Activated CD4-positive, alpha-beta memory T cell treated with anti-CD3 and anti-CD28 coated beads, Interleukin-2, amount 10 ng/mL, durations not matched to agents 7 days and 5 days (primary cell): ENCODE measurements around the gene LHFPL2. TPM values are rescaled to one million over a fixed set of nuclear protein-coding genes. Genes with fewer than 3 reads are reported as not detected.

ENCODE experiments used
- CTCF ChIA-PET: fragments of 350-600 bp; sonication (Branson Sonifier 250); formaldehyde crosslinking; loops from one replicate; lab custom pipeline; 2021; ENCODE audit warnings: antibody characterized with exemption, inconsistent platforms; lab: Charles Lee
- POLR2A ChIA-PET: fragments of 350-600 bp; sonication (Branson Sonifier 250); formaldehyde crosslinking; loops from one replicate; lab custom pipeline; 2021; ENCODE audit warnings: antibody characterized with exemption; lab: Charles Lee
- DNase-seq: peaks from one replicate; pipeline ENCODE4 v3.0.0-alpha.2; 2020
- H3K27ac Mint-ChIP-seq: one replicate; pipeline ENCODE4 v1.8.0; 2021; ENCODE audit warnings: mild to moderate bottlenecking, mixed read lengths
- H3K27me3 Mint-ChIP-seq: one replicate; pipeline ENCODE4 v1.8.0; 2021; ENCODE audit warnings: mixed read lengths
- H3K36me3 Mint-ChIP-seq: one replicate; pipeline ENCODE4 v1.8.0; 2021; ENCODE audit warnings: low read depth, mixed read lengths
- H3K4me1 Mint-ChIP-seq: one replicate; pipeline ENCODE4 v1.8.0; 2021; ENCODE audit warnings: mixed read lengths
- H3K4me3 Mint-ChIP-seq: one replicate; pipeline ENCODE4 v1.8.0; 2021; ENCODE audit warnings: mild to moderate bottlenecking, mixed read lengths
- H3K9me3 Mint-ChIP-seq: one replicate; pipeline ENCODE4 v1.8.0; 2021; ENCODE audit warnings: mixed read lengths
- total RNA-seq, 2 experiments: library from RNA; stranded (reverse); gene quantifications; one replicate each; pipeline ENCODE4 v1.2.3, GENCODE V29; 2021

LHFPL2 gene
- total RNA-seq, 2 experiments from 2014 or later, result 0.18 to 0.30 TPM

DNA sequence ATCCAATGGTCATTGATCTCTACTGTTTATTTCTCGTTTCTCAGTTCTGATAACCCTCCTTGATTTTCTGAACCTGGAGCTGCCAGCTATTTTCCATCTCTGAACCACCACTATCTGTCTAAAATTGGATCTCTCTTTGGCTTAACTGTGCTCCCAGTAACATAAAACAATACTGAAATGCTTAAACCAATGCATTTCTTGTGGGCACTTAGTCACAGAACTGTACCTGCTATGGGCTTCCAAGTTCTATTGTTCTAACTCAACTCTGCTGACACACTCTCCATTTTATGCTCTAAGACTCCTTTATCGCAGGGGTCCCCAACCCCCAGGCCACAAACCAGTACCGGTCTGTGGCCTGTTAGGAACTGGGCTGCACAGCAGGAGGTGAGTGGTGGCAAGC lies 120.6 kb downstream of the LHFPL2 start:
- no peak for DNase-seq
- Mint-ChIP-seq H3K27ac (no peak overlapping the region), H3K4me1 (peaks cover 18% of the 10 kb centered on the region), H3K36me3 (no peaks in the 10 kb centered on the region), H3K4me3 (no peak overlapping the region), H3K27me3 (peaks cover 17% of the 10 kb centered on the region), H3K9me3 (no peaks in the 10 kb centered on the region)
- ChIA-PET CTCF (no interaction called here), POLR2A (no interaction called here)

DNA sequence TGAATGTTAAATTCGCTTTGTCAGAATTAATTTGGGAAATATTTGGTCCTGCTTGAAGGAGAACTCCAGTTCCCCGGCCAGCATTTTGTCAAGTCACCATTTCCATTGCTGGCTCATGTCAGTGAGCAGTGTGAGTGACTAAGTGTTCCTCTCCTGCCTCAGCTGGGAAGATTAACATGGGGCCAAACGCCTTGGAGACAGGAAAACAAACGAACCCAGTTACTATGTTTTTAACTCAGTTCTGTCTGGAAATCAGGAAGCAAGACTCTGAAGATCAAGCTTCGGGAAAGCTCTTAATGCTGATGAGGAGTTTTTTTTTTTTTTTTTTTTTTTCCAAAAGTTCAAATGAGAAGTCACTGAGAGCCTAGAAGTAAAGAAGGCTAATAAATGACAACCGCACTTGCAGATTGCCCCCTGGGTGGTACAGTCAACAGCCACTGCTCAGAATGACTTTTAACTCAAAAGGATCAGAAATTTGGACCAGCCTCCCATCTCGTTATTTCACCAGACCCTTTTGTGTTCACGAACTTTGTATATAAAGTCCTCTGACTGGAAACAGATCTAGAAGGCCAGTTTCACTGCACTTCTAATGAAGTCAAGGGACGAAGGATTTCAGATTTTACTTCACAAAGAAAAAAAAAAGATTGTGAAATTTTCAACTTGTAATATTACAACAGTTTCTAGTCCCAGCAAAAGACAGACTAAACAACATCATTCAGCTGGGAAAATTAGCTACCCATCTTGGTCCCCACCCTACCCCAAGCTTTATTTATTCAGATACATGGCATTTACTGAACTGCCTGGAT lies 121.3 kb downstream of the LHFPL2 start:
- CTCF ChIA-PET, result no interaction called here
- peaks cover 18% of the 10 kb centered on the region for H3K4me1 Mint-ChIP-seq
- no peak overlapping the region for H3K4me3 Mint-ChIP-seq
- no peak for DNase-seq
- POLR2A ChIA-PET, result no interaction called here
- no peak overlapping the region for H3K27ac Mint-ChIP-seq
- H3K27me3 Mint-ChIP-seq, result peaks cover 20% of the 10 kb centered on the region
- H3K9me3 Mint-ChIP-seq, result no peaks in the 10 kb centered on the region
- H3K36me3 Mint-ChIP-seq, result no peaks in the 10 kb centered on the region

DNA sequence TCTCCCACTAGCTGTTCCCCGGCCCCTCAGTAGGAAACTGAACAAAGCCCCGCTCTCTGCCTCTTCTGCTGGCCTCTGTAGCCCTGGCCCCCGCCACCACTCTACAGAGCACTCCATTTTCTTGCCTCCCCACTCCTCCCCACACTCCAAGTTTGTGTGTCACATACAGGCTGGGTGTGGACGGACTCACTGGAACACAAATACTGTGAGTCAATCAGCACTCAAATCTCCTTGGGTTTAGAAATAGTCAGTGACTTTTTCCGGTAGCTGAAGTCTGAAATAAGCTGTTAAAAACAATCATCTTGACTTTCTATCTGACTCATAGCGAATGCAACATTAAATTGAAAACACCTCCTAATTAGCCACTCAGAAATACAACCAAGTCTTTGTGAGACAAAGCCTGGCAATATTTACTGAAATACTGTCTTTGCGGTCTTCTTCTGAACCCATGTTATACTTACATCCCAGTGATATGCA lies 122.5 kb downstream of the LHFPL2 start:
- ChIA-PET CTCF (no interaction called here), POLR2A (interaction anchor here (0.8 kb wide), 1 partner anchor 16 kb away, joined by 3 read pairs; no protein-coding TSS in a partner anchor)
- H3K27ac Mint-ChIP-seq, result no peak overlapping the region
- no peaks in the 10 kb centered on the region for H3K9me3 Mint-ChIP-seq
- H3K4me3 Mint-ChIP-seq, result no peak overlapping the region
- no peaks in the 10 kb centered on the region for H3K36me3 Mint-ChIP-seq
- peaks cover 24% of the 10 kb centered on the region for H3K27me3 Mint-ChIP-seq
- peaks cover 18% of the 10 kb centered on the region for H3K4me1 Mint-ChIP-seq
- DNase-seq, result no peak

DNA sequence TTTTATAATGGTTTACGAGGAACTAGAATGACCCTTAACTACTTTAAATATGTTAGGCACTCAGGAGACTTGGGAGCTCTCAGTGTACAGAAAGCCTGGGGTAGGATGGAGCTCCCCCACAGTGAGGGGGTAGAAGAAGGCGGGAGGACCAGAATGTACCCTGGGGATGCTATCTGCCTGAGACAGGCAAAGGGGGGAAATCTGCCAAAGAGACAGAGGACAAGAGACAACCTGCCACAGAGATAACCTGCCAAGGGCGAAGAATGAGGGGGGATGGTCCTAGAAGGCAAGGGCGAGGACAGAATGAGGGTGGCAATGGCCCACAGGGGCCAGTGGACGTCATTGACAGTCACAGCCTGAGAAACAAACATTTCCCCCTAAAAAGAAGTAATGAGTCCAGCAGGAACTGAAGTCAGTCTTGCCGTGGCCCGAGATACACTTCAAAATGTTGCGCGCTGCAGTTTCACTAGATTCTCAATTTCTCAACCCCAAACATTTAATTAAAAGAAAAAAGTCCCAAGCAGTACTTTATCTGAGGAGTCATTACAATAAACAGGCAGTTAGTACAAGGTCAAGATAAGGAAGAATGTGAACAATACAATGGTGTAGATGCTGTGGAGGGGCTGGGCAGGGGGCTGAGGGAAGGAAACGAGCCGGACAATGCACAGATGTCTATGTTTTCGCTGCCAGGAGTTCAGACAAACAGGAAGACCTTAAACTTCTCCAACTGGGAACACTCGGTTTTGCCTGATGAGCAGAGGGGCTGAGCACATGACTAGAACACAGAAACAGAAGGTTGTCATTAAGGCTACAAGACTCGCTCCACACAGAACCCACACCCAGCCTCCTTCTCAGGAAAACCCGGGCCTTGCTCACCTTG lies 125.0 kb downstream of the LHFPL2 start:
- ChIA-PET POLR2A (no interaction called here), CTCF (no interaction called here)
- no peak overlapping the region for H3K4me3 Mint-ChIP-seq
- DNase-seq, result no peak
- no peaks in the 10 kb centered on the region for H3K9me3 Mint-ChIP-seq
- no peak overlapping the region for H3K27ac Mint-ChIP-seq
- peaks cover 18% of the 10 kb centered on the region for H3K4me1 Mint-ChIP-seq
- H3K27me3 Mint-ChIP-seq, result peaks cover 31% of the 10 kb centered on the region
- H3K36me3 Mint-ChIP-seq, result no peaks in the 10 kb centered on the region

DNA sequence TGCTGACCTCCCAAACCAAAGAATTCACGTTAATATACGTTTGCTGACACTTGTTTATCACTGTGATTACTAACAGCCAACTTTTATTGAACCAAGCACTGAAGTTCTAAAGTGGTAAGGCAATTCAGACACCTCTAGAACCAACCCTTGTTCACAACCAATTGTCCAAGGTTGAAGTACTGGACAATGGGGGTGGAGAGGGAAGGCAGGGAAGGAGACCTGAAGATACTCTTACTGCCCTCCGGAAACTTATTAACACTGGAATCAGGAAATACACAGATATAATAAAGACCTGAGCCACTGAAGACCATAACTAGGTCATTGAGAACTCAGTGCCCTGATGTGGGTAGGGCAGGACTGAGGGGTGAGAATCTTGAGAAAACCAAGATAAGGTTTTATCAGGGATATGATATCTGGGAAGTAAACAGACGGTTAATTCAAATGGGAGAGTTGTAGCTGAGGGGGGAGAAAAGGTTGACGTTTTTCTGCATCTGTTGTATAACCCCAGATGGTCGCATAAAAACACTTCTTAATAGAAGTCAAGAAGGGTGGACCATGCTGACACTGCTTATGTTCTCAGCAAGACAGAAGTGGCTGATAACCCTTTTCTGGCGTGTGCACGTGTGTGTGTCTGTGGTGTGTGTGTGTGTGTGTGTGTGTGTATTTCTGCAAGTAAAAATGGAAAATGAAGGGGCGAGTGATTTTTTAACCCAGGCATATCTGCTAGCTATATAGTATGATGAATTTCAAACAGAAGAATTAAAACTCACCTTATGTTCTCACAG lies 125.9 kb downstream of the LHFPL2 start:
- CTCF ChIA-PET, result no interaction called here
- DNase-seq, result no peak
- no peaks in the 10 kb centered on the region for H3K36me3 Mint-ChIP-seq
- POLR2A ChIA-PET, result no interaction called here
- H3K27me3 Mint-ChIP-seq, result peaks cover 28% of the 10 kb centered on the region
- H3K9me3 Mint-ChIP-seq, result no peaks in the 10 kb centered on the region
- H3K27ac Mint-ChIP-seq, result no peak overlapping the region
- no peak overlapping the region for H3K4me3 Mint-ChIP-seq
- peaks cover 18% of the 10 kb centered on the region for H3K4me1 Mint-ChIP-seq

DNA sequence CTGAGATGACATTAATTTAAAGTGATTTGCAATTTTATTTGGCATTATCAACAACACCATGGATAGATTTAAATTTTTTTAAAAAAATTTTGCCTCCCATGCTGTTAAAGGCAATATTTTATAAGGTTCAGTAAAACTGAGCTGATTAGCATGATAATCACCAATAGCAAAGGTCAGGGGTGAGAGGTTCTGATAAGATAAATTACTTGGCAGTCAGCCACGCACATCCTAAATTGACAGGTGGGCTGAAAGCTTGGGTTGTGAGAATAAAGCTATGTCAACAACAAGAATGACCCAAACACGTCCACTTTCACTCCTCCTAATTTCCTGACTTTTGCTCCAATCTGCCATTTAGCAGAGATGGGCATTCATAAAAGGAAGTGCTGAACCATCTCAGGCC lies 127.1 kb downstream of the LHFPL2 start:
- peaks cover 34% of the 10 kb centered on the region for H3K27me3 Mint-ChIP-seq
- H3K4me3 Mint-ChIP-seq, result no peak overlapping the region
- ChIA-PET POLR2A (no interaction called here), CTCF (no interaction called here)
- H3K36me3 Mint-ChIP-seq, result no peaks in the 10 kb centered on the region
- H3K9me3 Mint-ChIP-seq, result no peaks in the 10 kb centered on the region
- no peak for DNase-seq
- no peak overlapping the region for H3K27ac Mint-ChIP-seq
- H3K4me1 Mint-ChIP-seq, result peaks cover 13% of the 10 kb centered on the region

DNA sequence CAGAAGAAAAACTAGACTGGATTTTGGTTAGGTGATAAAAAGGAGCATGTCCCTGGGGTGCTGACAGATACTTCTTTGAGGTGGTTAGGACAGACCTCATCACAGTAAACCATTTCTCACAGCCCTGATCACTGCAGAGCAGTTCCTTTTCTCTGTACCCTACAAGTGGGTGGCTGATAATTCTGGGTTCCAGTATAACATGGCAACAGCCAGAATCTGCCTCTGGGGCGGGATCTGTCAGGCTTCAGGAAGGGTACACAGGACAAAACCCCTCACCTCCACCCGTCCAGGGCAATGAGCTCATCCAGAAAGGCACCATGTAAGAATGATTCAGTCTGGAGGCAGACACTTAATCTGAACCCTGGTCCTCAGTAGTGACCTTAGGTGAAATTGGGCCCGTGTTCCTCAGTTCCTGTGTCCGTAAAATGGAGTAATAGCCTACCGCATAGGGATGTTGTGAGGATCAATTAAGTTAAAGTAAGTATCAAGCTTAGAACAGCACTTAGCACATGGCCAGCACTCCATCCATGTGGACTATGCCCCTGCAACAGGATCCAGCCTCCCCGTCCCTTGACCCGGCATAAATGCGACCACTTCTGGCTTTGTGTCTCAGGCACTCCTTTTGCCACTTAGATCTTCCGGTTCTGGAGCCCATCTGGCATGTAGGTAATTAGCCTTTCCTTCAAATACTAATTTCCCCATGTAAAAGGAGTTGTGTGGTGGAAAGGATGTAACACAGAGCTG lies 129.2 kb downstream of the LHFPL2 start:
- ChIA-PET POLR2A (no interaction called here), CTCF (no interaction called here)
- H3K36me3 Mint-ChIP-seq, result no peaks in the 10 kb centered on the region
- H3K27ac Mint-ChIP-seq, result no peak overlapping the region
- no peak overlapping the region for H3K4me3 Mint-ChIP-seq
- H3K4me1 Mint-ChIP-seq, result no peaks in the 10 kb centered on the region
- H3K9me3 Mint-ChIP-seq, result no peaks in the 10 kb centered on the region
- peaks cover 38% of the 10 kb centered on the region for H3K27me3 Mint-ChIP-seq
- DNase-seq, result no peak

DNA sequence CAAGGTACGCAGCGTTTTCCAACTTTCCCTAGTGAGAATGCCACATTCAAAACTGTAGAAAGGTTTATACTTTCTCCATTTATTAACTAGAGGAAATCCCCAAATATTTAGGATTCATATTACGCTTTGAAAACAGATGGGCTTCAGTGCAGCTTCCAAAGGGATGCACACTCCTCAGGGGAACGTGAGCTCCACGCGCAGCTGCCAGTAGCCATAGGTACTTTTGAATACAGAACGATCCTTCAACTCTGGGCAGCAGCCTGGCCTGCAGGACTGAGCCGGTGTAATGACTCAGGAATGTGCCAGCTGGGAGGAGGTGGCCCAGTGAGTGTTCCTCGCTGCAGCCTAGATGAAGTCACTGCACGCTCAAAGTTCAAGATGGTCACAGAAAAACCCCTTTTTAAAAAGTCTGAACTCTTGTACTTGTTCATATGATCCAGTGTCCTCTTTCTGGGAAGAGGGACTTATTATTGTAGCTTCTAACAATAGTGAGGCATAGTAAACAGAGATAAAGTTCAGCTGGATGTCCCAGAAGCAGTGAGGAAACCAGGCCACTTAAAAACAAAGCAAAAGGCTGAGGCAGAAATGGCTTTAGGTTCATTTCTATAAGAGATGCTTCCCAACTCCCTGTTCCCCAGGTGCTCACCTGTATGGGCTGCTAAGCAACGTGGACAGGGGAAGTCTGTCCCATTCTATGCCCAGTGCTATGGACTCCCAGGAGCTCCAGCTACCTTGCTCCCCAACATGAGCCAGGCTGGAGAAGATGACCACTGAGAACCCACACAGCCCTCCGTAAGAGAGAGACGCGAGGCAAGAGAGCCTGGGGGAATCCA lies 130.0 kb downstream of the LHFPL2 start:
- peaks cover 41% of the 10 kb centered on the region for H3K27me3 Mint-ChIP-seq
- H3K9me3 Mint-ChIP-seq, result no peaks in the 10 kb centered on the region
- ChIA-PET CTCF (no interaction called here), POLR2A (no interaction called here)
- H3K4me3 Mint-ChIP-seq, result no peak overlapping the region
- H3K27ac Mint-ChIP-seq, result no peak overlapping the region
- H3K4me1 Mint-ChIP-seq, result no peaks in the 10 kb centered on the region
- H3K36me3 Mint-ChIP-seq, result no peaks in the 10 kb centered on the region
- no peak for DNase-seq

DNA sequence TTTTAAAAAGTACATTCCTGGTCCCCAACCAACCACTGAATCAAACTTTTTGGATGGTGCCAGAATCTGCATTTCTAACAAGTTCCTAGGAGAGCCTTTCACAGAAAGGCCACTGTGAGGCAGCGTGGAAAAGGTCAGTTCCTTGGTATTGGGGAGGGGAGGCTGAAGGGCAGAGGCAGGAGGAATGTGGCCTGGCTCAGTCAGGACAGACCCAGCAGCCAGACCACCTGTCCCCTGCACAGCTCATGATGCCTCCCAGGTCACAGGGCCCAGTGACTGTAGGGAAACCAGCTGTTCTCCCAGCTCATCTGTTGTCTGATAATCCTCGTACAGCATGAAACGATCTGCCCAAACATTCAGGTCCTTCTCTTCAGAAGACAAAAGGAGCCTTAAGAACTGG lies 132.9 kb downstream of the LHFPL2 start:
- ChIA-PET CTCF (no interaction called here), POLR2A (no interaction called here)
- H3K4me3 Mint-ChIP-seq, result no peak overlapping the region
- H3K36me3 Mint-ChIP-seq, result no peaks in the 10 kb centered on the region
- peaks cover 46% of the 10 kb centered on the region for H3K27me3 Mint-ChIP-seq
- H3K4me1 Mint-ChIP-seq, result no peaks in the 10 kb centered on the region
- no peak overlapping the region for H3K27ac Mint-ChIP-seq
- no peak for DNase-seq
- no peaks in the 10 kb centered on the region for H3K9me3 Mint-ChIP-seq

DNA sequence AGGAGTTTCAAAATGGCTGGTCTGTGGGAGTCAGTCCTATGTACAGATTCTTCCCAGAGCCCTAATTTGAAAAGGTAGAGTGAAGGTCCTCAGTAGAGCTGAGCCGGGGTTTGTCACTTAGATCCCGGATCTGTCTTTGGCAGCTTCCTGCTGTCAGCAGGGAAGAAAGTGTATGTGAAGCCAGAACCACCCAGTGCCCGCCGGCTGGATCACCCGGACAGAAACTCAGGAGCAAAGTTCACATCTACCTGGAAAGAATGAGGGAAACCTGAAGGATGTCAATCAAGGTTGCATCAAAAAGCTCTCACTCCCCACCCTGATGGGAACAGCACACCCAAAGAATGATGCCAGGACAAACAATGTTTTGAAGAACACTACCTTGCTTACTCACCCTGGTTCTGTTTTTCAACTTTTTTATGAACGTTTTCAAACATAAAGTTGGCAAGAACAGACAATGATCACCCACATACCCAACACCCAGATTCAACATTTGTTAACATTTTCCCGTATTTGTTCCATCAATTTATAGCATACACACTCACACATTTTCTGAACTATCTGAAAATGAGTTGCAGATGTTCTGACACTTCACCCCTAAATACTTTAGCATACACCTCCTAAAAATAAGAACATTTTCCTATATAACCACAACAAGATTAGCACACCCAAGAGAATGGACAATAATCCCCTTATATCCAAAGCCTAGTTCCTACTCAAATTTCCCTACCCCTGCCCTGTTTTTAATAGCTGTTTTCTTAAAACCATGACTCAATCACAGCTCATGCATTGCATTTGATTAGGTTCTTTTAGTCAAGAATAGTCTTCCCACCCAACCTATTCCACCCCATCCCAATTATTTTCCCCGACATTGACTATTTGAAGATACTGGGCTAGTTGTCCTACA lies 133.9 kb downstream of the LHFPL2 start:
- Mint-ChIP-seq H3K27me3 (peaks cover 47% of the 10 kb centered on the region), H3K4me1 (peaks cover 4% of the 10 kb centered on the region)
- CTCF ChIA-PET, result no interaction called here

DNA sequence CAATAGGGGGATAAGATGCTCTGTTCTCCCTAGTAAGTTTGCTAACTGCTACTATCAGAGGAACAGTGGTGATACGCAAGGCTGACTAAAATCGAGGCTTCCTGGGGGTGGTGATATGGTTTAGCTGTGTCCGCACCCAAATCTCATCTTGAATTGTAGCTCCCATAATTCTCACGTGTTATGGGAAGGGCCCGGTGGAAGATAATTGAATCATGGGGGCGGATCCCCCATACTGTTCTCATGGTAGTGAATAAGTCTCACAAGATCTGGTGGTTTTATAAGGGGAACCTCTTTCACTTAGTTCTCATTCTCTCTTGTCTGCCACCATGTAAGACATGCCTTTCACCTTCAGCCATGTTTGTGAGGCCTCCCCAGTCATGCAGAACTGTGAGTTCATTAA lies 135.1 kb downstream of the LHFPL2 start:
- no peaks in the 10 kb centered on the region for H3K36me3 Mint-ChIP-seq
- H3K27ac Mint-ChIP-seq, result no peak overlapping the region
- H3K9me3 Mint-ChIP-seq, result no peaks in the 10 kb centered on the region
- ChIA-PET CTCF (no interaction called here), POLR2A (no interaction called here)
- peaks cover 9% of the 10 kb centered on the region for H3K4me1 Mint-ChIP-seq
- peaks cover 57% of the 10 kb centered on the region for H3K27me3 Mint-ChIP-seq
- no peak for DNase-seq
- no peak overlapping the region for H3K4me3 Mint-ChIP-seq

More for the DNA sequence above, 133.9 kb downstream of the LHFPL2 start:
- Mint-ChIP-seq H3K9me3 (no peaks in the 10 kb centered on the region), H3K4me3 (no peak overlapping the region), H3K36me3 (no peaks in the 10 kb centered on the region), H3K27ac (no peak overlapping the region)
- no peak for DNase-seq
- POLR2A ChIA-PET, result no interaction called here
